Thyroid gland (tissue), 4 donors: ENCODE measurements around the gene JAKMIP2.

Source experiments
- POLR2A ChIP-seq, 2 donors: fragments of 450-650 bp; IDR thresholded peaks; one replicate each; pipeline ENCODE4 v1.6.1; 2017; ENCODE audit warnings: antibody characterized with exemption in 2 of 2, mild to moderate bottlenecking in 2 of 2, moderate library complexity in 1 of 2
- TF ChIP-seq, protein P1 (sequence below), 6 experiments: fragments of 200-600 bp in 3 of 6; fragments of 450-650 bp in 3 of 6; sonication (generic) in 3 of 6; IDR thresholded peaks; one replicate each; pipeline ENCODE4 v1.5.1; 2016 to 2019; ENCODE audit warnings: antibody characterized with exemption in 6 of 6, mild to moderate bottlenecking in 2 of 6, inconsistent platforms in 1 of 6, moderate library complexity in 1 of 6

DNA sequence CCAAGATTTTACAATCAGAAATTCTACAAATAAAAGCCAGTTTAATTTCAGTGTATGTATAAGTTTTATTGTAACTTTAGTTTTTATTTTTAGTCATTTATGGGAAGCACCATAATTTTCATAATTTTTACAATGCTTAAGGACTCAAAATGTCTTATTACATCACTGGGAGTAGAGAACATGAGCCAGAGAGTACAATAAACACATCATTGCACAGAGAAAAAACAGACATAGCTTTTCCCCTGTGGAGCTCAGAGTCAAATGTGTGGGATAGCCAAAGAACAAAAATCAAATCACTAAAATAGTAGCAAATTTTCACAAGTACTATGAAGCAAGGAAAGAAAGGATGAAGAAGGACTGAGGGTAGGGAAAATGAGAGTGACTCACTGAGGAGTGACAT, 5.5 kb upstream of the JAKMIP2 start:
- TF ChIP-seq, protein P1, sequence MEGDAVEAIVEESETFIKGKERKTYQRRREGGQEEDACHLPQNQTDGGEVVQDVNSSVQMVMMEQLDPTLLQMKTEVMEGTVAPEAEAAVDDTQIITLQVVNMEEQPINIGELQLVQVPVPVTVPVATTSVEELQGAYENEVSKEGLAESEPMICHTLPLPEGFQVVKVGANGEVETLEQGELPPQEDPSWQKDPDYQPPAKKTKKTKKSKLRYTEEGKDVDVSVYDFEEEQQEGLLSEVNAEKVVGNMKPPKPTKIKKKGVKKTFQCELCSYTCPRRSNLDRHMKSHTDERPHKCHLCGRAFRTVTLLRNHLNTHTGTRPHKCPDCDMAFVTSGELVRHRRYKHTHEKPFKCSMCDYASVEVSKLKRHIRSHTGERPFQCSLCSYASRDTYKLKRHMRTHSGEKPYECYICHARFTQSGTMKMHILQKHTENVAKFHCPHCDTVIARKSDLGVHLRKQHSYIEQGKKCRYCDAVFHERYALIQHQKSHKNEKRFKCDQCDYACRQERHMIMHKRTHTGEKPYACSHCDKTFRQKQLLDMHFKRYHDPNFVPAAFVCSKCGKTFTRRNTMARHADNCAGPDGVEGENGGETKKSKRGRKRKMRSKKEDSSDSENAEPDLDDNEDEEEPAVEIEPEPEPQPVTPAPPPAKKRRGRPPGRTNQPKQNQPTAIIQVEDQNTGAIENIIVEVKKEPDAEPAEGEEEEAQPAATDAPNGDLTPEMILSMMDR (IDR thresholded peaks at IDR 0.05), result no peak
- no peak for TF ChIP-seq POLR2A (IDR thresholded peaks at IDR 0.05)
